Prostate gland (tissue), 2 donors: ENCODE results near the gene TMEM8B. TPM values are rescaled to one million over a fixed set of nuclear protein-coding genes. Genes with fewer than 3 reads are reported as not detected.

Experiments
- DNase-seq: peaks from one replicate; pipeline ENCODE4 v3.0.0-alpha.2; 2019; ENCODE audit warnings: low spot score
- H3K27ac ChIP-seq, 2 donors: fragments of 200-600 bp; sonication (generic); 2 replicates each; pipeline ENCODE4 v1.5.1; 2017 to 2019
- H3K27me3 ChIP-seq: fragments of 200-600 bp; sonication (generic); replicated peaks from 2 replicates; pipeline ENCODE4 v1.5.1; 2019; ENCODE audit not compliant: insufficient read depth
- H3K36me3 ChIP-seq, 2 donors: fragments of 200-600 bp; sonication (generic); 1 replicate in 1 of 2; 2 replicates in 1 of 2; pipeline versions ENCODE4 v1.5.1 to v1.8.1; 2017 to 2019
- H3K4me1 ChIP-seq: fragments of 200-600 bp; sonication (generic); replicated peaks from 2 replicates; pipeline ENCODE4 v1.5.1; 2019
- H3K4me3 ChIP-seq, 2 donors: fragments of 200-600 bp; sonication (generic); 2 replicates each; pipeline ENCODE4 v1.5.1; 2017 to 2019
- H3K9me3 ChIP-seq: fragments of 200-600 bp; sonication (generic); 2 replicates; pipeline ENCODE4 v1.5.1; 2017
- POLR2A ChIP-seq: fragments of 450-650 bp; IDR thresholded peaks from one replicate; pipeline ENCODE4 v1.6.1; 2016; ENCODE audit warnings: antibody characterized with exemption, mild to moderate bottlenecking
- POLR2AphosphoS5 ChIP-seq: sonication (generic); formaldehyde crosslinking; IDR thresholded peaks from one replicate; pipeline ENCODE4 v1.6.1; 2017; ENCODE audit warnings: antibody characterized with exemption
- WGBS: methylation state at CpG from one replicate; pipeline ENCODE4 v1.1.5; 2018; 5-methylcytosine and 5-hydroxymethylcytosine counted together
- intact Hi-C: fragments of 100-400 bp; cut with DNase I; formaldehyde crosslinking; loops from one replicate; pipeline ENCODE4 v1.14.2; 2022
- total RNA-seq, 2 donors: library from RNA; depleted of rRNA; stranded (reverse); fragments of >200 nt; gene quantifications; one replicate each; pipeline ENCODE4 v1.1.0, GENCODE V29; 2016
- TF ChIP-seq, protein P1 (sequence below), 4 experiments: fragments of 200-600 bp in 2 of 4; fragments of 450-650 bp in 2 of 4; sonication (generic) in 2 of 4; IDR thresholded peaks; 1 replicate in 3 of 4; 2 replicates in 1 of 4; pipeline ENCODE4 v1.5.1; 2016 to 2019; ENCODE audit warnings: antibody characterized with exemption in 4 of 4, mild to moderate bottlenecking in 2 of 4, moderate library complexity in 2 of 4

TMEM8B gene
- total RNA-seq, 2 donors from 2014 or later = 15.8 to 25.9 TPM

DNA sequence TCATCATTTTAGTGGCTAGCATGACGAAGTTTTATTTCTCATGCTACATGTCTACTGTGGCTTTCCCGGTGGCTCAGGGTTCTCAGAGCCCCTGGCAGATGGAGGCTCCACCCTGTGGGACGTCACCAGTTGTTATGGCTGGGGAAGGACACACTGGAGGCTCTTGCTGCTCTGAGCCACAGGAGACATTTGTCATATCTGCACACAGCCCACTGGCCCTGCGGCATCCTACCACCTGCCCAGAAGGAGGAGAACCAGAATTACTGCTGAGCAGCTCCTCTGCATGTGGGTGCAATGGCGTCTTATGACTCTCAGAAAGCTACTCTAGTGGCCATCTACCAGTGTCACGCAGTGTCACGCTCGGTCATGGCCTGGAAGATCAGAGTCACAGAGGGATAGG, 34.6 kb downstream of the TMEM8B start:
- Histone ChIP-seq H3K27me3 (no peaks in the 10 kb centered on the region), H3K4me3 (no peak overlapping the region), H3K36me3 (no peaks in the 10 kb centered on the region), H3K4me1 (no peaks in the 10 kb centered on the region), H3K9me3 (no peaks in the 10 kb centered on the region), H3K27ac (no peak overlapping the region)
- no peak for DNase-seq
- intact Hi-C loops = no loop called here
- 69% methylated on average over 8 of the region's 8 CpGs for WGBS
- TF ChIP-seq, protein P1, sequence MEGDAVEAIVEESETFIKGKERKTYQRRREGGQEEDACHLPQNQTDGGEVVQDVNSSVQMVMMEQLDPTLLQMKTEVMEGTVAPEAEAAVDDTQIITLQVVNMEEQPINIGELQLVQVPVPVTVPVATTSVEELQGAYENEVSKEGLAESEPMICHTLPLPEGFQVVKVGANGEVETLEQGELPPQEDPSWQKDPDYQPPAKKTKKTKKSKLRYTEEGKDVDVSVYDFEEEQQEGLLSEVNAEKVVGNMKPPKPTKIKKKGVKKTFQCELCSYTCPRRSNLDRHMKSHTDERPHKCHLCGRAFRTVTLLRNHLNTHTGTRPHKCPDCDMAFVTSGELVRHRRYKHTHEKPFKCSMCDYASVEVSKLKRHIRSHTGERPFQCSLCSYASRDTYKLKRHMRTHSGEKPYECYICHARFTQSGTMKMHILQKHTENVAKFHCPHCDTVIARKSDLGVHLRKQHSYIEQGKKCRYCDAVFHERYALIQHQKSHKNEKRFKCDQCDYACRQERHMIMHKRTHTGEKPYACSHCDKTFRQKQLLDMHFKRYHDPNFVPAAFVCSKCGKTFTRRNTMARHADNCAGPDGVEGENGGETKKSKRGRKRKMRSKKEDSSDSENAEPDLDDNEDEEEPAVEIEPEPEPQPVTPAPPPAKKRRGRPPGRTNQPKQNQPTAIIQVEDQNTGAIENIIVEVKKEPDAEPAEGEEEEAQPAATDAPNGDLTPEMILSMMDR (IDR thresholded peaks at IDR 0.05) = no peak
- TF ChIP-seq POLR2AphosphoS5 (no peak), POLR2A (no peak)

DNA sequence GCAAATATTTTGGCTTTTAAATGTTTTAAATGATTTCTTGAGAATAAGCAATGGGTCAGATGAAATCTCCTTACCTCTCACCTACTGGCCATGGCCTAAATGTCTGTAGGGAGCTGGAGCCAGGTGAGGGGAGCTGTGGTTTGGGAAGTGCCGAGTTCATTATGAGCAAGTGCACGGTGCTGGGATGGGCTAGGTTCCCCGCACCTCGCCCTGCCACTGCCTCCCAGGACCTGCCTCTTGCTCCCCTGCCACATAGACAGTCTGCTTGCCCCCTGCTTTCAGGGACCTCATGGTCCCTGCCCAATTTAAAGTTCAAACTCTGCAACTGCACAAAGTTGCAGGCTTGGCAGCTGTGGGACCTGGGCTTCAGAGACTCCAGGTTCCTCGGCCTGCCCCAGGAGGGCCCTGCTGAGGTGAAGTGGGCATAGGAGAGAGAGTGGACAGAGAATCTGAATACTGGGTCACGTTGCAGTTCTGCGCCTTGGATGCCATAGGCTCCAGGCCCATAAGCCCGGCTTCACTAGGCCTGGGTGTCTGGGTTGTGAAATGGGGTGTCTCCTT, 35.7 kb downstream of the TMEM8B start:
- no peak for DNase-seq
- 80% methylated on average over 8 of the region's 8 CpGs for WGBS
- H3K4me3 ChIP-seq = no peak overlapping the region
- H3K27me3 ChIP-seq = no peaks in the 10 kb centered on the region
- no peaks in the 10 kb centered on the region for H3K9me3 ChIP-seq
- H3K27ac ChIP-seq = no peak overlapping the region
- no peaks in the 10 kb centered on the region for H3K36me3 ChIP-seq
- intact Hi-C loops = no loop called here
- no peaks in the 10 kb centered on the region for H3K4me1 ChIP-seq
- TF ChIP-seq POLR2A = no peak
- no peak for TF ChIP-seq POLR2AphosphoS5
- TF ChIP-seq, protein P1 (IDR thresholded peaks at IDR 0.05) = no peak

DNA sequence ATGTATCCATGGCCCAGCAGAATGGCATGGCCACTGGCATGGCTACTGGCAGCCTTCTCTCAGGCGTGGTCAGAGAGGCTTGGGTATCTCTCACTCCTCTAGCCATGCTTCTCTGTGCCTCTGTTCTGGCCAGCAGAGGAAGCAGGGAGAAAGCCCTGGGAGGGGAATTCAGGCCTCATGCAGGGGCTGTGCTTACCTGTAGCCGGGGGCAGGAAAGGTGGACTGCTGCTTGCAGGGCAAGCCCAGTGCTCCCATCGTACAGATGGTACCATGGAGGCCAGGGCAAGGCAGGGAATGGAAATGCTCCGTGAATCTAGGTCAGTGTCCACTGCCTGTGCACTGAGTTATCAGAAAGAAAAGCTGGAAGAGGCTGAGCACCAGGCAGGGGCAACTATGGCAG, 38.5 kb downstream of the TMEM8B start:
- no peak overlapping the region for H3K27ac ChIP-seq

DNA sequence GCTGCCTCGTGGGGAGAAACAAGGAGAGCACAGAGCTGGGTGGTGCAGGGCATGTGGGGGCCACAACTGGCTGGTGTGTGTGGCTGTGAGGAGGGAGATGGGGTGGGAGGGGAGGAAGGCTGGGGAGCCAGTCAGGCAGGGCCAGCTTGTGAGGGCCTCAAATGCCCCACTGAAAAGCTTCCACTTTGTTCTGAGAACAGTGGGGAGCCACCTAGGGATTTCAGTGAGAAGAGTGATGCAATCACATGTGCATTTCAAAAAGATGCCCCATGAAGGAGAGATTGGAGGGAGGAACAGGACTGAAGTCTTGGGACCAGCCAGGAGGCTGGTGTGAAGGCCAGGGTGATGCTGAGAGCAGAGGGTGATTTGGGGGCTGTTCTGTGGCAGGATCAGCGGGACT, 39.9 kb downstream of the TMEM8B start:
- 71% methylated on average over 2 of the region's 2 CpGs for WGBS
- H3K4me3 ChIP-seq = no peak overlapping the region
- TF ChIP-seq POLR2A (no peak), POLR2AphosphoS5 (no peak)
- TF ChIP-seq, protein P1 (IDR thresholded peaks at IDR 0.05) = no peak
- H3K27ac ChIP-seq = no peak overlapping the region
- no peaks in the 10 kb centered on the region for H3K9me3 ChIP-seq
- no peaks in the 10 kb centered on the region for H3K36me3 ChIP-seq
- H3K4me1 ChIP-seq = no peaks in the 10 kb centered on the region
- DNase-seq = no peak
- intact Hi-C loops = no loop called here
- no peaks in the 10 kb centered on the region for H3K27me3 ChIP-seq

More for the DNA sequence above, 38.5 kb downstream of the TMEM8B start:
- intact Hi-C loops = no loop called here
- Histone ChIP-seq H3K4me3 (no peak overlapping the region), H3K4me1 (no peaks in the 10 kb centered on the region), H3K36me3 (no peaks in the 10 kb centered on the region), H3K9me3 (no peaks in the 10 kb centered on the region), H3K27me3 (no peaks in the 10 kb centered on the region)
- WGBS = 95% methylated on average over 4 of the region's 4 CpGs
- DNase-seq = no peak
- TF ChIP-seq, protein P1 (IDR thresholded peaks at IDR 0.05) = no peak
- TF ChIP-seq POLR2A = no peak
- TF ChIP-seq POLR2AphosphoS5 = no peak

DNA sequence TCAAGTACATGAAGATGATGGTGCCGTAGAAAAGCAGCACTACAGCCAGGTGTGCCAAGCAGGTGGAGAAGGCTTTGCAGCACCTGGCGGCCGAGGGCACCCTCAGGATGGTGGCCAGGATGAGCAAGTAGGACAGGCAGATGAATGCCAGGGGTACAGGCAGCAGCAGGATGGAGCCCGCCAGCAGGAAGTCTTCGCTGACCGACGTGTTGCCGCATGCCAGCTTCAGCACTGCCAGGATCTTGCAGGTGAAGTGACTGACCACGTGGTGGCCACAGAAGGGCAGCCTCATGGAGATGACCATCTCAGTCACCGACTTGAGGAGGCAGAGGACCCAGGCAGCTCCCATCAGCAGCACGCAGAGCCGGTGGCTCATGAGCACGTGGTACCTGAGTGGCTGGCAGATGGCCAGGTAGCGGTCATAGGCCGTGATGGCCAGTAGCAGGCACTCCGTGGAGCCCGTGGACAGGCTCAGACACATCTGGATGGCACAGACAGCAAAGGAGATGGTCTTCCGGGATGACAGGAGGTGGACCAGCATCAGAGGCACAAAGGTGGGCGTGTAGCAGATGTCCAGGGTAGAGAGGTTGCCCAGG, 40.7 kb downstream of the TMEM8B start:
- Histone ChIP-seq H3K36me3 (no peaks in the 10 kb centered on the region), H3K9me3 (no peaks in the 10 kb centered on the region), H3K27me3 (no peaks in the 10 kb centered on the region), H3K4me3 (no peak overlapping the region), H3K4me1 (no peaks in the 10 kb centered on the region), H3K27ac (no peak overlapping the region)
- intact Hi-C loops = no loop called here
- 80% methylated on average over 19 of the region's 19 CpGs for WGBS
- DNase-seq = peak; percentile 40
- no peak for TF ChIP-seq POLR2A
- TF ChIP-seq POLR2AphosphoS5 = no peak
